HL-60 (cell line): ENCODE data around the gene UBN1.
"Not testable (repeated sequence)": the region's sequence is repeated elsewhere in the genome, so short reads cannot be mapped to it uniquely, and the experiment has no call there.

Experiments
- DNase-seq, 2 experiments: peaks; one replicate each; pipeline ENCODE4 v3.0.0-alpha.2; 2010 to 2020; ENCODE audit warnings: low read depth in 1 of 2, low spot score in 1 of 2
- H3K27ac ChIP-seq: fragments of 250-450 bp; sonication (Bioruptor Pico); replicated peaks from 2 replicates; pipeline ENCODE4 v1.5.1; 2020; ENCODE audit warnings: mild to moderate bottlenecking, moderate library complexity
- H3K27me3 ChIP-seq: fragments of 250-450 bp; sonication (Bioruptor Pico); 2 replicates; pipeline ENCODE4 v1.5.1; 2021; ENCODE audit warnings: mild to moderate bottlenecking, moderate library complexity; ENCODE audit not compliant: insufficient read depth, poor library complexity, severe bottlenecking
- H3K4me3 ChIP-seq: replicated peaks from 2 replicates; pipeline ENCODE4 v1.5.1; 2011; ENCODE audit warnings: mild to moderate bottlenecking, control low read depth, low read length; ENCODE audit not compliant: insufficient read depth
- GABPA ChIP-seq: IDR thresholded peaks from 2 replicates; pipeline ENCODE4 v1.6.1; 2012; ENCODE audit warnings: low read depth
- POLR2AphosphoS5 ChIP-seq: IDR thresholded peaks from 2 replicates; pipeline ENCODE4 v1.6.1; 2012; ENCODE audit warnings: low read depth
- SPI1 ChIP-seq: IDR thresholded peaks from 2 replicates; pipeline ENCODE4 v1.6.1; 2012; ENCODE audit warnings: low read depth, mild to moderate bottlenecking, borderline replicate concordance
- TF ChIP-seq, protein P1 (sequence below): IDR thresholded peaks from one replicate; pipeline ENCODE4 v1.5.1; 2011; ENCODE audit warnings: low read length, control low read depth, inconsistent platforms; ENCODE audit not compliant: insufficient read depth
- TF ChIP-seq, protein P2 (sequence below): IDR thresholded peaks from 2 replicates; pipeline ENCODE4 v1.6.1; 2012; ENCODE audit warnings: low read depth; ENCODE audit not compliant: insufficient replicate concordance

The UBN1 gene

GRCh38 chr16:4895366-4895765 lies 48.1 kb downstream of the UBN1 start:
- no peaks in the 10 kb centered on the region for H3K27me3 ChIP-seq
- no peak overlapping the region for H3K4me3 ChIP-seq
- no peak overlapping the region for H3K27ac ChIP-seq
- DNase-seq: no peak
- TF ChIP-seq, protein P1, sequence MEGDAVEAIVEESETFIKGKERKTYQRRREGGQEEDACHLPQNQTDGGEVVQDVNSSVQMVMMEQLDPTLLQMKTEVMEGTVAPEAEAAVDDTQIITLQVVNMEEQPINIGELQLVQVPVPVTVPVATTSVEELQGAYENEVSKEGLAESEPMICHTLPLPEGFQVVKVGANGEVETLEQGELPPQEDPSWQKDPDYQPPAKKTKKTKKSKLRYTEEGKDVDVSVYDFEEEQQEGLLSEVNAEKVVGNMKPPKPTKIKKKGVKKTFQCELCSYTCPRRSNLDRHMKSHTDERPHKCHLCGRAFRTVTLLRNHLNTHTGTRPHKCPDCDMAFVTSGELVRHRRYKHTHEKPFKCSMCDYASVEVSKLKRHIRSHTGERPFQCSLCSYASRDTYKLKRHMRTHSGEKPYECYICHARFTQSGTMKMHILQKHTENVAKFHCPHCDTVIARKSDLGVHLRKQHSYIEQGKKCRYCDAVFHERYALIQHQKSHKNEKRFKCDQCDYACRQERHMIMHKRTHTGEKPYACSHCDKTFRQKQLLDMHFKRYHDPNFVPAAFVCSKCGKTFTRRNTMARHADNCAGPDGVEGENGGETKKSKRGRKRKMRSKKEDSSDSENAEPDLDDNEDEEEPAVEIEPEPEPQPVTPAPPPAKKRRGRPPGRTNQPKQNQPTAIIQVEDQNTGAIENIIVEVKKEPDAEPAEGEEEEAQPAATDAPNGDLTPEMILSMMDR: no peak

GRCh38 chr16:4896761-4897160 lies 49.5 kb downstream of the UBN1 start:
- DNase-seq: peak in 1 of 2 experiments; percentile 48
- H3K4me3 ChIP-seq, H3K27ac ChIP-seq, H3K27me3 ChIP-seq: not testable (repeated sequence)

- H3K4me3 ChIP-seq: no peak overlapping the region
- no peak overlapping the region for H3K27ac ChIP-seq
- no peaks in the 10 kb centered on the region for H3K27me3 ChIP-seq
- DNase-seq: no peak
- TF ChIP-seq GABPA (no peak), SPI1 (no peak), POLR2AphosphoS5 (no peak)
- TF ChIP-seq, protein P2, sequence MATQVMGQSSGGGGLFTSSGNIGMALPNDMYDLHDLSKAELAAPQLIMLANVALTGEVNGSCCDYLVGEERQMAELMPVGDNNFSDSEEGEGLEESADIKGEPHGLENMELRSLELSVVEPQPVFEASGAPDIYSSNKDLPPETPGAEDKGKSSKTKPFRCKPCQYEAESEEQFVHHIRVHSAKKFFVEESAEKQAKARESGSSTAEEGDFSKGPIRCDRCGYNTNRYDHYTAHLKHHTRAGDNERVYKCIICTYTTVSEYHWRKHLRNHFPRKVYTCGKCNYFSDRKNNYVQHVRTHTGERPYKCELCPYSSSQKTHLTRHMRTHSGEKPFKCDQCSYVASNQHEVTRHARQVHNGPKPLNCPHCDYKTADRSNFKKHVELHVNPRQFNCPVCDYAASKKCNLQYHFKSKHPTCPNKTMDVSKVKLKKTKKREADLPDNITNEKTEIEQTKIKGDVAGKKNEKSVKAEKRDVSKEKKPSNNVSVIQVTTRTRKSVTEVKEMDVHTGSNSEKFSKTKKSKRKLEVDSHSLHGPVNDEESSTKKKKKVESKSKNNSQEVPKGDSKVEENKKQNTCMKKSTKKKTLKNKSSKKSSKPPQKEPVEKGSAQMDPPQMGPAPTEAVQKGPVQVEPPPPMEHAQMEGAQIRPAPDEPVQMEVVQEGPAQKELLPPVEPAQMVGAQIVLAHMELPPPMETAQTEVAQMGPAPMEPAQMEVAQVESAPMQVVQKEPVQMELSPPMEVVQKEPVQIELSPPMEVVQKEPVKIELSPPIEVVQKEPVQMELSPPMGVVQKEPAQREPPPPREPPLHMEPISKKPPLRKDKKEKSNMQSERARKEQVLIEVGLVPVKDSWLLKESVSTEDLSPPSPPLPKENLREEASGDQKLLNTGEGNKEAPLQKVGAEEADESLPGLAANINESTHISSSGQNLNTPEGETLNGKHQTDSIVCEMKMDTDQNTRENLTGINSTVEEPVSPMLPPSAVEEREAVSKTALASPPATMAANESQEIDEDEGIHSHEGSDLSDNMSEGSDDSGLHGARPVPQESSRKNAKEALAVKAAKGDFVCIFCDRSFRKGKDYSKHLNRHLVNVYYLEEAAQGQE: no peak
- TF ChIP-seq, protein P1: no peak
Measured at GRCh38 chr16:4897328-4897727, 50.0 kb downstream of the UBN1 start.

GRCh38 chr16:4898811-4899473 lies 51.7 kb downstream of the UBN1 start:
- Histone ChIP-seq H3K27ac (no peak overlapping the region), H3K4me3 (no peak overlapping the region), H3K27me3 (no peaks in the 10 kb centered on the region)
- TF ChIP-seq, protein P1: no peak
- TF ChIP-seq SPI1 (no peak), GABPA (no peak), POLR2AphosphoS5 (no peak)
- TF ChIP-seq, protein P2: no peak
- DNase-seq: no peak
